AG09309 (cell line): Measurements from ENCODE around the gene FSTL1.
"Not testable (repeated sequence)": the region's sequence is repeated elsewhere in the genome, so short reads cannot be mapped to it uniquely, and the experiment has no call there.

Source experiments
- DNase-seq: peaks from one replicate; pipeline ENCODE4 v3.0.0-alpha.2; 2010; ENCODE audit warnings: low read depth
- H3K4me3 ChIP-seq: 2 replicates; pipeline ENCODE4 v1.5.1; 2011; ENCODE audit warnings: mild to moderate bottlenecking, low read depth, low read length, moderate library complexity; ENCODE audit not compliant: control insufficient read depth
- CTCF ChIP-seq: IDR thresholded peaks from 2 replicates; pipeline ENCODE4 v1.5.1; 2011; ENCODE audit warnings: mild to moderate bottlenecking, low read depth, low read length, inconsistent platforms; ENCODE audit not compliant: insufficient read depth, control insufficient read depth; ENCODE audit errors: missing control alignments

Gene FSTL1

GRCh38 chr3:120396469-120396868 is 54.3 kb downstream of the FSTL1 start:
- DNase-seq, result no peak
- TF ChIP-seq CTCF, result no peak
- H3K4me3 ChIP-seq, result no peak overlapping the region

GRCh38 chr3:120394347-120394746 is 56.4 kb downstream of the FSTL1 start:
- no peak for TF ChIP-seq CTCF
- no peak overlapping the region for H3K4me3 ChIP-seq
- no peak for DNase-seq

- no peak overlapping the region for H3K4me3 ChIP-seq
- no peak for DNase-seq
- TF ChIP-seq CTCF, result no peak
Observed at GRCh38 chr3:120393761-120394160, 57.0 kb downstream of the FSTL1 start.

- no peak for DNase-seq
- TF ChIP-seq CTCF, result no peak
- no peak overlapping the region for H3K4me3 ChIP-seq
Observed at GRCh38 chr3:120393243-120393642, 57.5 kb downstream of the FSTL1 start.

- no peak overlapping the region for H3K4me3 ChIP-seq
- DNase-seq, result no peak
- TF ChIP-seq CTCF, result no peak
Observed at GRCh38 chr3:120382941-120383447, 67.8 kb downstream of the FSTL1 start.

GRCh38 chr3:120381503-120381902 is 69.3 kb downstream of the FSTL1 start:
- H3K4me3 ChIP-seq, result no peak overlapping the region
- no peak for TF ChIP-seq CTCF
- DNase-seq, result no peak

- H3K4me3 ChIP-seq, DNase-seq: not testable (repeated sequence)
Observed at GRCh38 chr3:120377948-120378347, 72.8 kb downstream of the FSTL1 start.

GRCh38 chr3:120370463-120370862 is 80.3 kb downstream of the FSTL1 start:
- DNase-seq, result no peak
- no peak for TF ChIP-seq CTCF
- no peak overlapping the region for H3K4me3 ChIP-seq
